NCI-H345 treated with DMSO at 0.1 percent for 48 hours (cell line): Measurements from ENCODE around the gene OR11H6.
"Not testable (repeated sequence)": the region's sequence is repeated elsewhere in the genome, so short reads cannot be mapped to it uniquely, and the experiment has no call there.

Experiments
- DNase-seq: peaks from one replicate; lab custom pipeline; 2025; ENCODE audit not compliant: unreplicated experiment; lab: John Stamatoyannopoulos, UW

Gene OR11H6

GRCh38 chr14:20223410-20223809 is at the start of gene OR11H6:
TSS of gene OR11H6 (plus strand) at chr14:20223710. CDS start at chr14:20223710, 0 bp downstream.
- no peak for DNase-seq

DNA sequence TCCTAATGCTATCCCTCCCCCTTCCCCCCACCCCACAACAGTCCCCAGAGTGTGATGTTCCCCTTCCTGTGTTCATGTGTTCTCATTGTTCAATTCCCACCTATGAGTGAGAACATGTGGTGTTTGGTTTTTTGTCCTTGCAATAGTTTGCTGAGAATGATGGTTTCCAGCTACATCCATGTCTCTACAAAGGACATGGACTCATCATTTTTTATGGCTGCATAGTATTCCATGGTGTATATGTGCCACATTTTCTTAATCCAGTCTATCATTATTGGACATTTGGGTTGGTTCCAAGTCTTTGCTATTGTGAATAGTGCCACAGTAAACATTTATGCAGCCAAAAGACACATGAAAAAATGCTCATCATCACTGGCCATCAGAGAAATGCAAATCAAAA is 49.3 kb upstream of the OR11H6 start:
- not testable (repeated sequence) for DNase-seq

DNA sequence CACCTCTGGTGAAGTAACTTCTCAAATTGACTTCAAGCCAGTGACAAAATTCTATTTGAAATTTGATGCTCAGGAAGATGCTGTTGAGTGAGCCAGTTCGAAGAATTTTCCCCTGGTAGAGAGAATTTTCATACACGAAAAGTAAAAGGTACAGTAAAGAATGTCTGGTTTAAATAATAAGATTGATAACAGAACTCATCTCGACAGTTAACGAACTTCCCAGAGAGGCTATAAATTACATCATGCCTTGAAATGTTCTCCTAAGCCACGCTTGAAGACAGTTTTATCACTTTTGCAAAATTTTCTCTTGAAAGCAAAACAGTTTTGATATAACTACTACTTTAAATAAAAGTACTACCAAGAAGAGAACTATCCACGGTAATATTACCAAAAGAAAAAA is 47.2 kb upstream of the OR11H6 start:
- DNase-seq: no peak

DNA sequence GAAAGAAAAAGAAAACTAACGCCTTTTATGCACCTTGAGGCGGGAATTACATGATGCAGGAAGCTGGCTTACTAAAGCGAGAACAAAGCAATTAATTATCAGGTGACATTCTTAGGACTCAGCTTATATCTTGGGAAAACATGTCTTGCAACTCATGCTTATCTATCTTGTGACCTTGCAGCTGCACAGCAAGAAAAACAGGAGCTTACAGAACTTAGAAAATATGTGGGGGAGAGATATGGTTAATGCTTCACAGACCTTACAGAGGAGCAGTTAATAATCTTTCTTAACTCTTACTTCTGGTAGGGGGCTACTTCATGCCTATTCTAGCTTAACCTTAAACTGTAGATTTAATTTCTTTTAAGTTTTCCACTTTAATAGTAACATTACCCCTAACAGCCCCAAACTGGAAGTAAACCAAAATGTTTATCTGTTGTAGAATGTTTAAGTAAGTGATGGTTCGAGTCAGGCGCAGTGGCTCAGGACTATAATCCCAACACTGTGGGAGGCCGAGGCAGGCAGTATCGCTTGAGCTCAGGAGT is 46.0 kb upstream of the OR11H6 start:
- DNase-seq: no peak

DNA sequence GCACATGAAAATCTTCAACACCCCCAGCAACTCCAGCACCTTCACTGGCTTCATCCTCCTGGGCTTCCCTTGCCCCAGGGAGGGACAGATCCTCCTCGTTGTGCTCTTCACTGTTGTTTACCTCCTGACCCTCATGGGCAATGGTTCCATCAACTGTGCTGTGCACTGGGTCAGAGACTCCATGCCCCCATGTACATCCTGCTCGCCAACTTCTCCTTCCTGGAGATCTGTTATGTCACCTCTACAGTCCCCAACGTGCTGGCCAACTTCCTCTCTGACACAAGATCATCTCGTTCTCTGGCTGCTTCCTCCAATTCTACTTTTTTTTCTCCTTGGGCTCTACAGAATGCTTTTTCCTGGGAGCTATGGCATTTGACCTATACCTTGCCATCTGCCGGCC is 44.3 kb upstream of the OR11H6 start:
- no peak for DNase-seq

DNA sequence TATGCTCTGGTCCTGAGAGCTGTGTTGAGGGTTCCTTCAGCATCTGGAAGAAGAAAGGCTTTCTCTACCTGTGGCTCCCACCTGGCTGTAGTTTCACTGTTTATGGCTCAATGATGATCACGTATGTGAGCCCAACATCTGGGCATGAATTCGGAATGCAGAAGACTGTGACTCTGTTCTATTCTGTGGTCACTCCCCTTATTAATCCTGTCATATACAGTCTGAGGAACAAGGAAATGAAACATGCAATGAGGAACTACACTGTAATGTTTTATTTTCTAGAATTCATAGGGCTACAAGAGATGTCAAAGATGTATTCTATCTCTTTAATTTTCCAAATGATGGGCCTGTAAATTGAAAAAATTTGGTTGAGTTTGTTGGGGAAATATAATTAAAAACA is 43.6 kb upstream of the OR11H6 start:
- DNase-seq: no peak

DNA sequence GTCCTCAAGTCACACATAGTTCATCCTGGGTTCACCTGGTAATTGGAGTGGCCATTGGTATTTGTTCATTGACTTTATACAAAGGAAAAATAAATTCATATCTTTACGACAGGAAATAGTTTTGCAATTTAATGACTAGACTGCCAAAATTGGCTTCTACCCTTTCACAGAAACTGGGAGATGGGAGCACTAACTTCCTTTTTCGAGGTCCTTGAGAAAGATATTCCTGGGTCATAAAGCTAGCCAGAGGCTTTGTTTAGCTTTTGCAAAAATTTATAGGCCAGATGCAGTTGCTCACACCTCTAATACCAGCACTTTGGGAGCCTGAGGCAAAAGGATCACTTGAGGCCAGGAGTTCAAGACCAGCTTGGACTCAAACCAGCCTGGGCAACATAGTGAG is 43.0 kb upstream of the OR11H6 start:
- DNase-seq: no peak

DNA sequence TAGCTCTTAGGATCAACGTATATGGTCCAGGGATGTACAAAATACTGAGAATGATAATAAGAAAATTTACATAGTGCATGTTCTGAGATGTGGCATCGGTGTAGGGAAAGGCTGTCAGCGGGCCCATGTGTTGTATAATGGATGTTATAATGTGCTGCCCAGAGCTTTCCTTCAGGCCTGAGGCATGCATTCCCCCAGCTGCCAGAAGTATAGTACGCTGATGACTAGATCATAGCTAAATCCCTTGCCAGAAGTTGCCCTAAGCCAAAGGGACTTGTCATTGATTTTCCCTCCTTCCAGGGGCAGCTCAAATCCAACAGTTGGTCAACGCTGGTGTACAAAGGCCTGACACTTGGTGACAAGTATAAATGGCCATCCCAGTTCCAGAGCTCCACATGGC is 39.3 kb upstream of the OR11H6 start:
- DNase-seq: no peak

- DNase-seq: no peak
These were observed 32.9 kb upstream of the OR11H6 start, which contains the start of gene OR11G2 for GRCh38 chr14:20190596-20190995. TSS of gene OR11G2 (plus strand) at chr14:20190896. CDS start at chr14:20197438, 6,542 bp downstream.

- no peak for DNase-seq
These were observed 32.1 kb upstream of the OR11H6 start for GRCh38 chr14:20191396-20191795.

DNA sequence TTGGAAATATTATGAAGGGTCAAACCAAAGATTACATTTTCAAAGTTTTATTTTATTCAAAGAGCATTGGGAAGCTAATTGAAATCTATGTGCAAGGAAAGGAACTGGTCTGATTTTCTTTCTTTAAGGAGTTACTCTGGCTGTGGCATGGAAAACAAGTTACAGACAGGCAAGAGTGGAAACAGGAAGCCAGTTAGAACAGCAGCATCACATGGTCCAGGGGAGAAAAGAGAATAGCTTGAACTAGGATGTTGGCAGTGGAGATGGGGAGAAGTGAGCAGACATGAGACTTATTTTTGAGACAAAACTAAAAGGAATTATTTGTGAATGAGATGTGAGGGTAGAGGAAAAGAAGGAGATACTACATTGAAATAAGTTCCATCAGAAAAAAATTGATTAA is 29.4 kb upstream of the OR11H6 start:
- DNase-seq: no peak

GRCh38 chr14:20195170-20195569 is 28.3 kb upstream of the OR11H6 start:
- not testable (repeated sequence) for DNase-seq

GRCh38 chr14:20195911-20196310 is 27.6 kb upstream of the OR11H6 start:
- DNase-seq: no peak

- DNase-seq: no peak
These were observed 26.1 kb upstream of the OR11H6 start for GRCh38 chr14:20197459-20197858.

GRCh38 chr14:20198991-20199390 is 24.5 kb upstream of the OR11H6 start:
- no peak for DNase-seq

GRCh38 chr14:20204721-20205120 is 18.8 kb upstream of the OR11H6 start:
- DNase-seq: no peak

DNA sequence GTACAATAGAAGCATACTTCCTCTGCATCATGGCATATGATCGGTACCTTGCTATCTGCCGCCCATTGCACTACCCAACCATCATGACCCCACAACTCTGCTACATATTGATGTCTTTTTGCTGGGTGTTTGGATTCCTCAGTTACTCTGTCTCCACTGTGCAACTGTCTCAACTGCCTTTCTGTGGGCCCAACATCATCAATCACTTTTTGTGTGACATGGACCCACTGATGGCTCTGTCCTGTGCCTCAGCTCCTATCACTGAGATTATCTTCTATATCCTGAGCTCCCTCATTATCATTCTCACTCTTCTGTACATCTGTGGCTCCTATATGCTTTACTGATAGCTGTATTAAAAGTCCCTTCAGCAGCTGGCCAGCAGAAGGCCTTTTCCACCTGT is 13.9 kb upstream of the OR11H6 start:
- no peak for DNase-seq

- DNase-seq: not testable (repeated sequence)
These were observed 11.1 kb upstream of the OR11H6 start for GRCh38 chr14:20212406-20212805.

GRCh38 chr14:20215196-20215595 is 8.3 kb upstream of the OR11H6 start:
- DNase-seq: no peak

DNA sequence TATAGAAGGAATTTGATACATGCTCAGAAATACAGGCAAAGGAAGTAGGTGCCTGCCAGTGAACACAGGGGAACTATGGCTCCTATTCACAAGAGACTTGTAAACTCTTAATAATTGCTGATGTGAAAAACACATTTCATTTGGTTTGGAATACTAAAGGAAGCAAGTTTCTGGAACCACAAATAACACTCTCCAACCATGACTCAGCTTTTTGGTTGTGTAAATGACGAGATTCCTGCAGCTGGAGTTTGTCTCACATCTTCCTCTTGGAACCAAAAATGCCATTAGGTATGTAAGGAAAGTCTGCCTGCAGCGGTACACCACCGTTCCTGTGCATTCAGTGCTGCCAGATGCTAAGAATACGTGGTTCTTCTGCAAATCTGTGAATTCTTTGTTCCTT is 4.5 kb upstream of the OR11H6 start:
- no peak for DNase-seq

GRCh38 chr14:20228681-20229080 is 5.2 kb downstream of the OR11H6 start, which contains the start of gene OR11H7:
TSS of gene OR11H7 (plus strand) at chr14:20228981.
- DNase-seq: no peak

DNA sequence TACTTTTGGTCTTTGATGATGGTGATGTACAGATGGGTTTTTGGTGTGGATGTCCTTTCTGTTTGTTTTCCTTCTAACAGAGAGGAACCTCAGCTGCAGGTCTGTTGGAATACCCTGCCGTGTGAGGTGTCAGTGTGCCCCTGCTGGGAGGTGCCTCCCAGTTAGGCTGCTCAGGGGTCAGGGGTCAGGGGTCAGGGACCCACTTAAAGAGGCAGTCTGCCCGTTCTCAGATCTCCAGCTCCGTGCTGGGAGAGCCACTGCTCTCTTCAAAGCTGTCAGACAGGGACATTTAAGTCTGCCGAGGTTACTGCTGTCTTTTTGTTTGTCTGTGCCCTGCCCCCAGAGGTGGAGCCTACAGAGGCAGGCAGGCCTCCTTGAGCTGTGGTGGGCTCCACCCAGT is 11.9 kb downstream of the OR11H6 start:
- not testable (repeated sequence) for DNase-seq

GRCh38 chr14:20247646-20248246 is 24.2 kb downstream of the OR11H6 start:
- no peak for DNase-seq
